Activated CD4-positive, alpha-beta T cell treated with anti-CD3 and anti-CD28 coated beads for 48 hours (primary cell): ENCODE data around the gene CD3D.

Source experiments
- DNase-seq: peaks from one replicate; pipeline ENCODE4 v3.0.0-alpha.2; 2020

The CD3D gene

GRCh38 chr11:118295815-118296454 lies 46.6 kb downstream of the CD3D start:
- peak; percentile 53 for DNase-seq

- peak; percentile 32 for DNase-seq
Observed at GRCh38 chr11:118295199-118295598, 47.3 kb downstream of the CD3D start.

- no peak for DNase-seq
Observed at GRCh38 chr11:118294053-118294452, 48.5 kb downstream of the CD3D start.

GRCh38 chr11:118291477-118292135 lies 50.9 kb downstream of the CD3D start:
- DNase-seq, result no peak

DNA sequence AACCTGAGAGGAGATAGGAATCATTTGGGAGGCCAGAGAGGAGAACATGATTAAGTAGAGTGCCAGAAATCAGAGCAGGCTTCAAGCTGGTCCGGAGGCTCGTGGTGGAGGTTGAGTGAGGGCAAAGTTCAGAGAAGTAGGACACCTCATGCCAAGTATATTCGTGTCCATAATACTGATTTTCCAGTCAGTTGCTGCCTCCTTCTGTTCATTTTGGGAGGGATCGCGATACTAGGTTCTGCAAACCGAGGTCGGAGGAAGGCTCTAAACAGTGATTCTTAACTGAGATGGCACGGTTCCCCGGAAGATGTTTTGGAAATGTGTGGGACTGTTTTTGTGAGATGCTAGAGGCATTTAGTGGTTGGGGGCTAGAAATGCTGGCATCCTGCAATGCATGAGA lies 51.6 kb downstream of the CD3D start:
- peak; percentile 53 for DNase-seq

- DNase-seq, result no peak
Observed at GRCh38 chr11:118289401-118289800, 53.1 kb downstream of the CD3D start.
